Skeletal muscle satellite cell (primary cell): ENCODE results near the gene SH3YL1.

ENCODE experiments used
- H3K27me3 ChIP-seq: 2 replicates; pipeline ENCODE4 v1.7.0; 2013; ENCODE audit warnings: low read length; ENCODE audit not compliant: control insufficient read depth, insufficient read depth
- H3K36me3 ChIP-seq: 2 replicates; pipeline ENCODE4 v1.7.0; 2013; ENCODE audit warnings: mild to moderate bottlenecking, control low read depth, low read length; ENCODE audit not compliant: insufficient read depth
- H3K4me1 ChIP-seq: 2 replicates; pipeline ENCODE4 v1.7.0; 2013; ENCODE audit warnings: low read length; ENCODE audit not compliant: control insufficient read depth, insufficient read depth
- H3K4me2 ChIP-seq: 2 replicates; pipeline ENCODE4 v1.7.0; 2013; ENCODE audit warnings: mild to moderate bottlenecking, low read length
- H3K4me3 ChIP-seq: 2 replicates; pipeline ENCODE4 v1.7.0; 2013; ENCODE audit warnings: low read length
- H3K9ac ChIP-seq: 2 replicates; pipeline ENCODE4 v1.7.0; 2013; ENCODE audit warnings: mild to moderate bottlenecking, low read depth, low read length, moderate library complexity
- H3K9me3 ChIP-seq: replicated peaks from 2 replicates; pipeline ENCODE4 v1.7.0; 2013; ENCODE audit warnings: mild to moderate bottlenecking, control low read depth, low read length

Gene SH3YL1

GRCh38 chr2:231521-232185 lies 32.2 kb downstream of the SH3YL1 start:
- no peaks in the 10 kb centered on the region for H3K4me1 ChIP-seq
- no peak overlapping the region for H3K4me3 ChIP-seq
- no peaks in the 10 kb centered on the region for H3K27me3 ChIP-seq
- peaks cover 27% of the 10 kb centered on the region for H3K36me3 ChIP-seq
- no peak overlapping the region for H3K4me2 ChIP-seq
- no peak overlapping the region for H3K9ac ChIP-seq
- H3K9me3 ChIP-seq: no peaks in the 10 kb centered on the region

- H3K36me3 ChIP-seq: peaks cover 33% of the 10 kb centered on the region
- no peaks in the 10 kb centered on the region for H3K9me3 ChIP-seq
- H3K4me2 ChIP-seq: no peak overlapping the region
- no peaks in the 10 kb centered on the region for H3K4me1 ChIP-seq
- H3K9ac ChIP-seq: no peak overlapping the region
- no peaks in the 10 kb centered on the region for H3K27me3 ChIP-seq
- H3K4me3 ChIP-seq: no peak overlapping the region
These were observed 35.1 kb downstream of the SH3YL1 start for GRCh38 chr2:228518-229278.

- Histone ChIP-seq H3K4me3 (no peak overlapping the region), H3K4me1 (no peaks in the 10 kb centered on the region), H3K9me3 (no peaks in the 10 kb centered on the region), H3K27me3 (no peaks in the 10 kb centered on the region), H3K4me2 (no peak overlapping the region), H3K9ac (no peak overlapping the region), H3K36me3 (peaks cover 35% of the 10 kb centered on the region)
These were observed 35.7 kb downstream of the SH3YL1 start for GRCh38 chr2:228115-228514.

- H3K4me1 ChIP-seq: no peaks in the 10 kb centered on the region
- no peak overlapping the region for H3K9ac ChIP-seq
- H3K27me3 ChIP-seq: no peaks in the 10 kb centered on the region
- H3K36me3 ChIP-seq: peaks cover 29% of the 10 kb centered on the region
- no peak overlapping the region for H3K4me3 ChIP-seq
- H3K9me3 ChIP-seq: no peaks in the 10 kb centered on the region
- H3K4me2 ChIP-seq: no peak overlapping the region
These were observed 39.7 kb downstream of the SH3YL1 start for GRCh38 chr2:223971-224760.

GRCh38 chr2:223451-223850 lies 40.4 kb downstream of the SH3YL1 start:
- Histone ChIP-seq H3K4me1 (no peaks in the 10 kb centered on the region), H3K36me3 (peaks cover 31% of the 10 kb centered on the region), H3K4me2 (no peak overlapping the region), H3K27me3 (no peaks in the 10 kb centered on the region), H3K9ac (no peak overlapping the region), H3K4me3 (no peak overlapping the region), H3K9me3 (no peaks in the 10 kb centered on the region)

GRCh38 chr2:216068-216467 lies 47.8 kb downstream of the SH3YL1 start:
- H3K4me2 ChIP-seq: no peak overlapping the region

GRCh38 chr2:213932-214693 lies 49.7 kb downstream of the SH3YL1 start:
- H3K36me3 ChIP-seq: peaks cover 7% of the 10 kb centered on the region
- peak overlapping the region; percentile 57 for H3K4me3 ChIP-seq
- peak overlapping the region; percentile 88 for H3K4me2 ChIP-seq
- H3K9ac ChIP-seq: peak overlapping the region; percentile 21
- peaks cover 7% of the 10 kb centered on the region for H3K9me3 ChIP-seq
- H3K27me3 ChIP-seq: peaks cover 6% of the 10 kb centered on the region
- peaks cover 3% of the 10 kb centered on the region for H3K4me1 ChIP-seq

More at GRCh38 chr2:216068-216467, 47.8 kb downstream of the SH3YL1 start:
- Histone ChIP-seq H3K9ac (no peak overlapping the region), H3K36me3 (peaks cover 12% of the 10 kb centered on the region), H3K9me3 (peaks cover 7% of the 10 kb centered on the region), H3K27me3 (peaks cover 6% of the 10 kb centered on the region), H3K4me1 (peaks cover 3% of the 10 kb centered on the region), H3K4me3 (no peak overlapping the region)

- Histone ChIP-seq H3K9ac (no peak overlapping the region), H3K9me3 (peaks cover 7% of the 10 kb centered on the region), H3K36me3 (no peaks in the 10 kb centered on the region), H3K4me2 (no peak overlapping the region), H3K4me1 (peaks cover 3% of the 10 kb centered on the region), H3K4me3 (no peak overlapping the region), H3K27me3 (peaks cover 6% of the 10 kb centered on the region)
These were observed 52.2 kb downstream of the SH3YL1 start for GRCh38 chr2:211486-212184.

GRCh38 chr2:210660-211059 lies 53.2 kb downstream of the SH3YL1 start:
- Histone ChIP-seq H3K9ac (no peak overlapping the region), H3K4me2 (no peak overlapping the region), H3K9me3 (peaks cover 7% of the 10 kb centered on the region), H3K27me3 (peaks cover 6% of the 10 kb centered on the region), H3K4me1 (peaks cover 3% of the 10 kb centered on the region), H3K36me3 (no peaks in the 10 kb centered on the region), H3K4me3 (no peak overlapping the region)

GRCh38 chr2:209470-209869 lies 54.4 kb downstream of the SH3YL1 start:
- Histone ChIP-seq H3K9ac (no peak overlapping the region), H3K4me3 (no peak overlapping the region), H3K36me3 (no peaks in the 10 kb centered on the region), H3K9me3 (peaks cover 7% of the 10 kb centered on the region), H3K27me3 (peaks cover 6% of the 10 kb centered on the region), H3K4me2 (no peak overlapping the region), H3K4me1 (peaks cover 3% of the 10 kb centered on the region)
